MM.1S (cell line): ENCODE data around the gene PCOLCE2.
"Not testable (repeated sequence)": the region's sequence is repeated elsewhere in the genome, so short reads cannot be mapped to it uniquely, and the experiment has no call there.

Experiments
- DNase-seq: peaks from one replicate; pipeline ENCODE4 v3.0.0-alpha.2; 2015
- H2AFZ ChIP-seq: fragments of 300-600 bp; sonication (generic); 2 replicates; pipeline ENCODE4 v1.6.0; 2016; ENCODE audit warnings: antibody characterized with exemption, low read length
- H3F3A ChIP-seq: fragments of 300-600 bp; sonication (generic); 2 replicates; pipeline ENCODE4 v1.6.1; 2016; ENCODE audit warnings: mild to moderate bottlenecking, antibody characterized with exemption, low read length, moderate library complexity, mixed read lengths; ENCODE audit not compliant: insufficient read depth
- H3K27ac ChIP-seq: fragments of 300-600 bp; sonication (generic); 2 replicates; pipeline ENCODE4 v1.5.1; 2016; ENCODE audit warnings: mild to moderate bottlenecking, low read length
- H3K27me3 ChIP-seq: fragments of 300-600 bp; sonication (generic); replicated peaks from 2 replicates; pipeline ENCODE4 v1.6.0; 2016; ENCODE audit warnings: low read length; ENCODE audit not compliant: insufficient read depth
- H3K36me3 ChIP-seq: fragments of 300-600 bp; sonication (generic); replicated peaks from 2 replicates; pipeline ENCODE4 v1.6.1; 2016; ENCODE audit warnings: mild to moderate bottlenecking, low read length, mixed read lengths; ENCODE audit not compliant: insufficient read depth
- H3K4me1 ChIP-seq: fragments of 300-600 bp; sonication (generic); 2 replicates; pipeline ENCODE4 v1.6.1; 2016; ENCODE audit warnings: low read length, mixed read lengths
- H3K4me2 ChIP-seq: fragments of 300-600 bp; sonication (generic); 2 replicates; pipeline ENCODE4 v1.6.0; 2016; ENCODE audit warnings: low read depth, low read length
- H3K4me3 ChIP-seq: fragments of 300-600 bp; sonication (generic); 2 replicates; pipeline ENCODE4 v1.5.1; 2016; ENCODE audit warnings: low read length, mixed read lengths
- H3K79me2 ChIP-seq: fragments of 300-600 bp; sonication (generic); 2 replicates; pipeline ENCODE4 v1.6.1; 2016; ENCODE audit warnings: mixed run types, low read length, mixed read lengths
- H3K9ac ChIP-seq: fragments of 300-600 bp; sonication (generic); 2 replicates; pipeline ENCODE4 v1.6.1; 2016; ENCODE audit warnings: low read length, mixed read lengths
- H3K9me2 ChIP-seq: fragments of 300-600 bp; sonication (generic); replicated peaks from 2 replicates; pipeline ENCODE4 v1.6.1; 2016; ENCODE audit warnings: mild to moderate bottlenecking, low read length, mixed read lengths; ENCODE audit not compliant: insufficient read depth
- H3K9me3 ChIP-seq: fragments of 300-600 bp; sonication (generic); replicated peaks from 2 replicates; pipeline ENCODE4 v1.6.1; 2016; ENCODE audit warnings: mild to moderate bottlenecking, low read length, mixed read lengths; ENCODE audit not compliant: insufficient read depth
- H4K20me1 ChIP-seq: fragments of 300-600 bp; sonication (generic); 2 replicates; pipeline ENCODE4 v1.6.1; 2016; ENCODE audit warnings: mild to moderate bottlenecking, low read length, moderate library complexity, mixed read lengths; ENCODE audit not compliant: insufficient read depth
- CTCF ChIP-seq: fragments of 300-600 bp; sonication (generic); IDR thresholded peaks from 2 replicates; pipeline ENCODE4 v1.5.1; 2016; ENCODE audit warnings: antibody characterized with exemption, low read length, mixed read lengths
- EZH2 ChIP-seq: fragments of 300-600 bp; sonication (generic); optimal IDR thresholded peaks from 2 replicates; pipeline ENCODE3; 2017; ENCODE audit warnings: low read depth, mild to moderate bottlenecking, antibody characterized with exemption, low read length, mixed read lengths
- EZH2phosphoT487 ChIP-seq: fragments of 300-600 bp; sonication (generic); IDR thresholded peaks from 2 replicates; pipeline ENCODE4 v1.6.1; 2018; ENCODE audit warnings: antibody characterized with exemption, low read length

Gene PCOLCE2

GRCh38 chr3:142886940-142887339 is 1.9 kb downstream of the PCOLCE2 start:
- TF ChIP-seq EZH2 (no peak), CTCF (no peak), EZH2phosphoT487 (no peak)
- H3K9ac ChIP-seq: no peak overlapping the region
- H3K4me3 ChIP-seq: no peak overlapping the region
- H3K9me2 ChIP-seq: no peaks in the 10 kb centered on the region
- peaks cover 10% of the 10 kb centered on the region for H3K27me3 ChIP-seq
- no peak overlapping the region for H2AFZ ChIP-seq
- no peaks in the 10 kb centered on the region for H4K20me1 ChIP-seq
- H3K9me3 ChIP-seq: no peaks in the 10 kb centered on the region
- no peaks in the 10 kb centered on the region for H3K79me2 ChIP-seq
- no peaks in the 10 kb centered on the region for H3K4me1 ChIP-seq
- H3F3A ChIP-seq: no peaks in the 10 kb centered on the region
- H3K27ac ChIP-seq: no peak overlapping the region
- H3K4me2 ChIP-seq: no peak overlapping the region
- no peak for DNase-seq
- H3K36me3 ChIP-seq: no peaks in the 10 kb centered on the region

GRCh38 chr3:142886021-142886420 is 2.9 kb downstream of the PCOLCE2 start:
- H2AFZ ChIP-seq: no peak overlapping the region
- H3F3A ChIP-seq: no peaks in the 10 kb centered on the region
- H3K27ac ChIP-seq: no peak overlapping the region
- TF ChIP-seq CTCF (no peak), EZH2phosphoT487 (no peak), EZH2 (no peak)
- H3K79me2 ChIP-seq: no peaks in the 10 kb centered on the region
- no peaks in the 10 kb centered on the region for H3K4me1 ChIP-seq
- no peaks in the 10 kb centered on the region for H3K36me3 ChIP-seq
- no peak overlapping the region for H3K9ac ChIP-seq
- H3K9me3 ChIP-seq: no peaks in the 10 kb centered on the region
- no peaks in the 10 kb centered on the region for H4K20me1 ChIP-seq
- H3K27me3 ChIP-seq: peaks cover 10% of the 10 kb centered on the region
- no peak for DNase-seq
- no peaks in the 10 kb centered on the region for H3K9me2 ChIP-seq
- H3K4me3 ChIP-seq: no peak overlapping the region
- no peak overlapping the region for H3K4me2 ChIP-seq

GRCh38 chr3:142884531-142884930 is 4.4 kb downstream of the PCOLCE2 start:
- Histone ChIP-seq H3K4me3 (no peak overlapping the region), H3K9ac (no peak overlapping the region), H3K27me3 (peaks cover 8% of the 10 kb centered on the region), H3K79me2 (no peaks in the 10 kb centered on the region), H3F3A (no peaks in the 10 kb centered on the region), H3K36me3 (no peaks in the 10 kb centered on the region), H3K4me2 (no peak overlapping the region), H4K20me1 (no peaks in the 10 kb centered on the region), H3K9me2 (no peaks in the 10 kb centered on the region), H3K4me1 (no peaks in the 10 kb centered on the region), H2AFZ (no peak overlapping the region), H3K27ac (no peak overlapping the region), H3K9me3 (no peaks in the 10 kb centered on the region)
- no peak for DNase-seq
- no peak for TF ChIP-seq EZH2
- TF ChIP-seq EZH2phosphoT487: no peak
- TF ChIP-seq CTCF: no peak

DNA sequence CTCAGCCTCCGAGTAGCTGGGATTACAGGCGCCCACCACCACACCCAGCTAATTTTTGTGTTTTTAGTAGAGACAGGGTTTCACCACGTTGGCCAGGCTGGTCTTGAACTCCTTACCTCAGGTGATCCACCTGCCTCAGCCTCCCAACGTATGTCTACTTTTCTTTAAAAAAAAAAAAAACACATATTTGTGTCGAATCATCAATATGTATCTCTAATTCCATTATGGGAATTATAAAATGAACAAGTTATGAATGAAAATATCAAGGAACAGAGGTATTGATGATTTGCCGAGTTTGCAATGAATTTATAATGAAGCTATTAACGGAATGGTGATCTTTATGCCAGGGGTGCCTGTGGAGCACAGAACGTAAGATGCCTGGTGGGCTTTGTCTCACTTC is 5.3 kb downstream of the PCOLCE2 start:
- not testable (repeated sequence) for H3K4me2 ChIP-seq, H3K4me3 ChIP-seq

More for the DNA sequence above, 5.3 kb downstream of the PCOLCE2 start:
- H3K27ac ChIP-seq, DNase-seq, H3K9me3 ChIP-seq, H3F3A ChIP-seq, H2AFZ ChIP-seq, H3K79me2 ChIP-seq, H3K9me2 ChIP-seq, H3K27me3 ChIP-seq, H3K9ac ChIP-seq, H3K36me3 ChIP-seq, H3K4me1 ChIP-seq, H4K20me1 ChIP-seq: not testable (repeated sequence)
